GM06990 (cell line): ENCODE data around the gene WFIKKN1.

Source experiments
- DNase-seq: peaks from one replicate; pipeline ENCODE4 v3.0.0-alpha.2; 2011; ENCODE audit not compliant: insufficient read length; ENCODE audit errors: extremely low read depth
- H3K27me3 ChIP-seq: replicated peaks from 2 replicates; pipeline ENCODE4 v1.6.0; 2011; ENCODE audit warnings: low read length; ENCODE audit not compliant: control insufficient read depth, insufficient read depth
- H3K36me3 ChIP-seq: 2 replicates; pipeline ENCODE4 v1.5.1; 2011; ENCODE audit warnings: low read length; ENCODE audit not compliant: control insufficient read depth, insufficient read depth
- H3K4me3 ChIP-seq: replicated peaks from 2 replicates; pipeline ENCODE4 v1.5.1; 2011; ENCODE audit warnings: low read depth, mild to moderate bottlenecking, control low read depth, low read length
- CTCF ChIP-seq: IDR thresholded peaks from 2 replicates; pipeline ENCODE4 v1.5.1; 2011; ENCODE audit warnings: low read length, control low read depth, mild to moderate bottlenecking, inconsistent platforms; ENCODE audit not compliant: insufficient read depth, poor library complexity, severe bottlenecking

The WFIKKN1 gene

GRCh38 chr16:661184-661821 lies 30.5 kb downstream of the WFIKKN1 start:
- TF ChIP-seq CTCF: no peak
- H3K36me3 ChIP-seq: peaks cover 4% of the 10 kb centered on the region; the same call in 1 of the 2 replicates
- no peak for DNase-seq
- H3K27me3 ChIP-seq: no peaks in the 10 kb centered on the region
- no peak overlapping the region for H3K4me3 ChIP-seq

GRCh38 chr16:662095-662494 lies 31.3 kb downstream of the WFIKKN1 start:
- H3K27me3 ChIP-seq: no peaks in the 10 kb centered on the region
- no peak overlapping the region for H3K4me3 ChIP-seq
- peaks cover 4% of the 10 kb centered on the region; the same call in 1 of the 2 replicates for H3K36me3 ChIP-seq
- no peak for DNase-seq
- TF ChIP-seq CTCF: no peak

GRCh38 chr16:662597-662996 lies 31.8 kb downstream of the WFIKKN1 start:
- no peak for DNase-seq
- peaks cover 4% of the 10 kb centered on the region; the same call in 1 of the 2 replicates for H3K36me3 ChIP-seq
- no peak for TF ChIP-seq CTCF
- H3K27me3 ChIP-seq: no peaks in the 10 kb centered on the region
- H3K4me3 ChIP-seq: no peak overlapping the region

- Histone ChIP-seq H3K36me3 (peaks cover 18% of the 10 kb centered on the region), H3K4me3 (no peak overlapping the region), H3K27me3 (no peaks in the 10 kb centered on the region)
- TF ChIP-seq CTCF: no peak
- DNase-seq: no peak
Measured at GRCh38 chr16:666572-666971, 35.8 kb downstream of the WFIKKN1 start.

GRCh38 chr16:667113-667779 lies 36.5 kb downstream of the WFIKKN1 start:
- DNase-seq: no peak
- no peak for TF ChIP-seq CTCF
- no peak overlapping the region for H3K4me3 ChIP-seq

More at GRCh38 chr16:667113-667779, 36.5 kb downstream of the WFIKKN1 start:
- H3K27me3 ChIP-seq: no peaks in the 10 kb centered on the region
- H3K36me3 ChIP-seq: peaks cover 19% of the 10 kb centered on the region
